Motor neuron (in vitro differentiated cells): ENCODE data around the gene UTS2R. TPM values are rescaled to one million over a fixed set of nuclear protein-coding genes. Genes with fewer than 3 reads are reported as not detected.

Experiments
- ATAC-seq, 8 experiments: fragments of 200-7000 bp; cut with Tn5 transposase; replicated peaks in 6 of 8; 2 replicates each; pipeline ENCODE4 v1.8.0; 2021; ENCODE audit warnings: mild to moderate bottlenecking in 8 of 8, moderate library complexity in 8 of 8
- H3K27ac ChIP-seq, 2 donors: fragments of 250-450 bp; sonication (Bioruptor Pico); 2 replicates each; pipeline ENCODE4 v1.9.0; 2021; ENCODE audit warnings: antibody characterized with exemption in 2 of 2, mild to moderate bottlenecking in 2 of 2, moderate library complexity in 1 of 2
- H3K4me1 ChIP-seq, 2 donors: fragments of 250-450 bp; sonication (Bioruptor Pico); replicated peaks in 1 of 2; 2 replicates each; pipeline ENCODE4 v1.6.1; 2021; ENCODE audit warnings: antibody characterized with exemption in 2 of 2, mild to moderate bottlenecking in 2 of 2, moderate library complexity in 1 of 2
- H3K4me3 ChIP-seq, 5 donors: fragments of 250-450 bp; sonication (Bioruptor Pico); 2 replicates each; pipeline ENCODE4 v1.9.0; 2021; ENCODE audit warnings: antibody characterized with exemption in 5 of 5, mild to moderate bottlenecking in 5 of 5, moderate library complexity in 4 of 5
- WGBS, 10 experiments: fragments of 450-650 bp; shearing (Covaris generic); methylation state at CpG; one replicate each; pipeline ENCODE4 v1.0.0; 2022; 5-methylcytosine and 5-hydroxymethylcytosine counted together
- in situ Hi-C, 9 experiments: fragments of 400-800 bp; cut with MboI; loops; one replicate each; pipeline ENCODE4 v1.15.0; 2021; ENCODE audit warnings: low sequenced_read_pairs in 9 of 9, low pct_unique_long_range_greater_than_20kb in 2 of 9; ENCODE audit not compliant: unreplicated experiment in 9 of 9
- total RNA-seq, 8 experiments: library from RNA; unstranded; fragments of 300-600 nt; gene quantifications; 2 replicates each; pipeline versions ENCODE4 v1.2.3 to v1.2.4, GENCODE V29; 2022

Gene UTS2R
- total RNA-seq, 8 experiments from 2014 or later = 0.11 to 0.43 (median 0.13) TPM; not detected in 5

DNA sequence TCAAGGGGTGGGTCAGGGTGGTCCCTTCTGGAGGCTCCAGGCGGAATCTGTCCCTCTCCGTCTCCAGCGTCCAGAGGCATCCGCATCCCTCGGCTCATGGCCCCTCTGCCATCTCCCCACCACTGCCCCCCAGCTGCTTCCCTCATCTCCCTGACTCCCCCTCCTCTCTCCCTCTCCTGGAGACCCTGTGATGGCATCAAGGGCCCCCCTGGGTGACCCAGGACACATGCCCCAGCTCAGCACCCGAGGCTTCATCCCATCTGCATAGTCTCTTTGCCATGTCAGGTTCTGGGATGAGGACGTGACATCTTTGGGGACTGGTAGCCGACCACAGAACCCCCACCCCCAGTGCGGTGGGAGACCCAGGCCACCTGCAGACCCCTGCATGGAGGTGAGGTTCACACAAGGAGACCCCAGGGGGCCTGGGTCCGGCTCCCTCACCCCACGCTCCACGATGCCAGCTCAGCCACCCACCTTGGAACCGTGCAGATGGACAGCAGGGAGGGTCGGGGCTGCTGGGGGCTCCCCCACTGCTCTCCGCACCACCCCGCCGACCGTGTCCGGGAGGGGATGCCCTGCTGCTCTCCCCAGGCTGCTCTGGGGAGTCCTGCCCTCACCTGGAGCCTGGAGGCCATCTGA is 41.8 kb upstream of the UTS2R start:
- 50% methylated on average over 2 of the region's 19 CpGs; no CpG with 5 or more reads in 9 of the 10 experiments for WGBS, 10 experiments
- Histone ChIP-seq H3K4me3 (no peak overlapping the region), H3K27ac (no peak overlapping the region), H3K4me1 (peaks cover 62 to 72% of the 10 kb centered on the region in 2 donors)
- ATAC-seq = no peak
- in situ Hi-C loops = no loop called here

DNA sequence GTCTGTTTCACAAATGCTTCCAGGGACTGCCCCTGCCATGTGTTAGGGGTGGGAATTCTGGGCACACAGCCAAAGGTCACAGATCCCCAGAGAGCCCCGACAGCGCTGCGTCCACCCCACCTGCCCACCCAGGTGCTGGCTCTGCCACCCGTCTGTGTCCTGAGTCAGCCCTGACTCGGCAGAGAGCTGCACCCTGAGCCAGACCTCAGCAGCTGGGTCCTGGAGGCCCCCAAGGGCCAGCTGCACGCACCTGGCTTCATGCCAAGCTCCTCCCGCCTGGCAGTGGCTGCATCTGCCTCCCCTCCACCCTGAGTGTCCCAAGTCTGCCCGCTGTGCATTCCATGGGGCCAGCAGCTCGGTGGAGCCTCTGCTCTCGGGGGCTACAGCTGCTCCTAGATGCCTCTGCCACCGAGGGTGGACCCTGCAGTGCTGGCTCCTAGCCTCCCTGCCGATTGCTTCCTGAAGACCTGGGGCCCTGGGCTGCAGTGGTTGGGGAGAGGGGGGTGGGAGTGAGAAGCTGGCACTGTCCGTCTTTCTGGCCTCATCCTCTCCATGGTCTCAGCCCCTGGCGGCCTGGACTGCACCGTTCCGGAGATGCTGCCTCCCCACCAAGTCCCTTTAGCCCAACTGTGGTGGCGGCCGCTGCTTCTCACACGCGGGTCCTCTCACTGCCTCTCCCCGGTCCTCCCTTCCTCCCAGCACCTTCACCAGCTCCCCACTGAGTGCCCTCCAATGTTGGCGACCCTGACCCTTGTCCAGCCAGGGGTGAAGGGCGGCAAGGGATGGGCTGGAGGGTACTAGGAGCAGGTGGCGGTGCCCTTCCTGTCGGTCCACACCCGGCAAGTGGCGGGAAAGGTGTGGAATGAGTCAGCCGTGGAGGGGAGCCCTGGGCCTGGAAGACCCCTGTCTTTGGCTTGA is 41.0 kb upstream of the UTS2R start:
- WGBS, 10 experiments = 33 to 73% (median 50%) methylated on average over 2 to 8 of the region's 28 CpGs; no CpG with 5 or more reads in 7 of the 10 experiments
- no peak overlapping the region for H3K27ac ChIP-seq
- H3K4me1 ChIP-seq = peaks cover 55 to 66% of the 10 kb centered on the region in 2 donors
- no peak overlapping the region for H3K4me3 ChIP-seq
- ATAC-seq = peak; percentile 5 to 74 (median 47)
- in situ Hi-C loops = no loop called here

DNA sequence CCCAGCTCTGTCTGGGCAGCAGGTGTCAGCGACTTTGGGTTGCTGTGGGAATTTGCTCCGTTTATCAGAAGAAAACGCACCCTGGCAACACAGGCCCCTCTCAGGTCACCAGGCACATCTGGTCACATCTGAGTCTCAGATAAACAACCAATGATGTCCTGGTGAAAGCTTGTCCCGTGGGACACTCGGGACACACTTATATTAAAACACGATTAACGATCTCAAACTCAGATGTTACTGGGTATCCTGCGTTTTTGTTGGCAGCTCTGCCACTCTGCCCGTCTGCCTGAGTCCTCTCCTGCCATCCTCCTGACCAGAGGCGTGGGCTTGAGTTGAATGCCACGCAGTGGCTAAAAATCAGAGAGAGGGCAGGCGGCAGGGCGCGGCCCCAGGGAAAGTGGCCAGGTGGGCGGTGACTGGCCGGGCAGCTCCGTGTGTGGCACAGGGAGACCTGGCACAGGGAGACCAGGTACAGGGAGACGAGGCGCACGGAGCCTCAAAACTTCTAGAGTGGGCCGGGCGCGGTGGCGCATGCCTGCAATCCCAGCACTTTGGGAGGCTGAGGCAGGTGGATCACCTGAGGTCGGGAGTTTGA is 40.1 kb upstream of the UTS2R start:
- no peak overlapping the region for H3K27ac ChIP-seq
- 47 to 100% (median 84%) methylated on average over 1 to 10 of the region's 25 CpGs; no CpG with 5 or more reads in 5 of the 10 experiments for WGBS, 10 experiments
- no peak for ATAC-seq
- H3K4me3 ChIP-seq = no peak overlapping the region
- H3K4me1 ChIP-seq = peaks cover 55 to 71% of the 10 kb centered on the region in 2 donors
- in situ Hi-C loops = no loop called here

DNA sequence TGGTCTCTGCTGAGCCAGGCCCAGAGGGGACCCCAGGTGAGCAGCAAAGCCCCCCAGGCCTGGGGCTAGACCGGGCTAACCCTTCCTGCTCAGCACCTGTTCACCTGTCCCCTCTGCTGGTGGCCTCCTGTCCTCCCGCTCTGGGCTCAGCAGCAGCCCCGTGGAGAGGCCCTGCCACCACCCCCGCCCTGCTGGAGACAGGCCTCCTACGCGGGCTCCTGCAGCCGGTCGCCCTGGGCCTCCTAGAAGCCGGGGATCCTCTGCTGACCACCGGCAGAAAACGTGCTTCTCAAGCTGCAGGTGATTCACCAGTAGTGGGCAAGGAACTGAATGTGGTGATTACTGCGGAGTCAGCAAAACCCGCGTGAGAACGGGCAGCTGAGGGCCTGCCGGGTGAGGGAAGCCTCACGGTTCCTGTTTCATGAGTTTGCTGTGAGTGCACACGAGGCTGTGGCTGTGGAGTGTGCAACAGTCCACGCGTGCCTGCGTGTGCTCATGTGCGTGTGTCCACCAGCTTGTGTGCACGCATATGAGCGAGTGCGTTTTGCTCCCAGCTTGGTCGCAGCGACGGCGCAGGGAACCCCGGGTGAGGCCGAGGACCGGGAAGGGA is 38.8 kb upstream of the UTS2R start:
- no peak overlapping the region for H3K4me3 ChIP-seq
- WGBS, 10 experiments = 7 to 27% (median 11%) methylated on average over 2 to 16 of the region's 32 CpGs; no CpG with 5 or more reads in 5 of the 10 experiments
- H3K4me1 ChIP-seq = peaks cover 47 to 64% of the 10 kb centered on the region in 2 donors

DNA sequence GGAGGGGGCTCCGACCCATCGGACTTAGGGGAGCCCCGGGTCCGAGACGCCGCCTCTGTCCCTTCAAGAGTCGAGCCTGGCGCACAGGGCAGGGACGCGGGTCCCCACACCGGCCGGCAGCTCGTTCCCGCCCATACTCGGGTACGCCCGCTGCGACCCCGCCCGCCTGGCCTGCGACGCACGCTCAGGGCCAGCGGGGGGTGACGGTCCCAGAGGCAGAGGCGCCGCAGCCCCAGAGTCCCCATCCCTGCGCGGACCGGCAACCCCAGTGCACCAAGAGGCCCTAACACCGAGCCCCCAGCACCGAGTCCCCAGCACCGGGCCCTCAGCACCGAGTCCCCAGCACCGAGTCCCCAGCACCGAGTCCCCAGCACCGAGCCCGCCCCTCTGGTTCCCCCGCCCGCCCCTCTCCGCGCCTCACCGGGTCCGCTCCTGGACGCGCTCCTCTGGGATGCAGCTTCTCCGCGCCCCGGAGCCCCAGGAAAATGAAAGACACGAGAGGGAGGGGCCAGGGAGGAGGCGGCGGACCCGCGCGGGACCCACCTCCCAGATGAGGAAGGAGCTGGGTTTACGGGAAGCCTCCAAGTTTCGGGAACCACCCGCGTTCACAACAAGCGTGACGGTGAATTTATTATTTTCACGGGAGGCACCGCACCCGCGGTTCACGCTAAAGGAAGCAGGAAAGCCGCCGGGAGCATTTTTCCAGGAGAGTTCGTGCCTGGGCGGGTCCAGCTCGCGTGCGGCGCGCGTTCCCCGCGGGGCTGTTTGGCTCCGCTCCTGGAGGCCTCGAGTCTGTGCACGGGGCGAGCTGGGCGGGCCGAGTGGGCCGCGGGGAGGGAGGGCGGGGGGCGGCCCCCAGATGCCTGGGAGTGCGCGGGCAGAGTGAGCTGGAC is 38.0 kb upstream of the UTS2R start, which contains the start of gene SECTM1:
SECTM1 (minus strand) TSS at position 488 of the 893 bp plus-strand sequence. CDS start 6,526 bp downstream, outside the sequence.
- no peak within 1 kb of the TSS for H3K4me3 ChIP-seq
- ATAC-seq = peak in 7 of 8 experiments; percentile 23 to 57 (median 32)
- H3K27ac ChIP-seq = no peak within 1 kb of the TSS
- 0 to 19% (median 6%) methylated on average over 2 to 27 of the region's 90 CpGs; no CpG with 5 or more reads in 6 of the 10 experiments for WGBS, 10 experiments
- peaks cover 40 to 57% of the 10 kb centered on the region in 2 donors for H3K4me1 ChIP-seq
- in situ Hi-C loops = no loop called here

More for the DNA sequence above, 38.8 kb upstream of the UTS2R start:
- no peak overlapping the region for H3K27ac ChIP-seq
- ATAC-seq = peak in 7 of 8 experiments; percentile 1 to 23 (median 5)
- in situ Hi-C loops = no loop called here

DNA sequence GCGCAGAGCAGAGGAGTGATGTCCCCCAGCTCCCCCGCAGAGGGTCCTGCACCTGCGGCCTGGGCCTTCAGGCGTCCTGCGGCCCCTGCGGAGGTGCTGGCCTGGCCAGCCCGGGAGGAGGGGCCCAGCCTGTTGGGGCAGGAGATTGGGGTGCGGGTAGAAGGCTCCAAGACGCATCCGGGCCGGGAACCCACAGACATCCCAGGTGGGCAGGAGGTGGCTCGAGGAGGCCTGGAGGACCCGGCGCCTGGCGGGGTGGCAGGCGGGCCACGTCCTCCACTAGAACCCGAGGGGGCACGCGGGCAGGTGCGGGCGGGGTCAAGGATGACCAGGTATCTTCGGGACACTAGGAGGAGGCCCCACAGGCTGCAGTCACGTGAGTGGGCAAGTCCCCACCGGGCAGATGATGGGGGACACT is 37.4 kb upstream of the UTS2R start:
- Histone ChIP-seq H3K27ac (no peak overlapping the region), H3K4me1 (peaks cover 40 to 57% of the 10 kb centered on the region in 2 donors), H3K4me3 (no peak overlapping the region)
- no CpG with 5 or more reads among the region's 25 CpGs for WGBS, 10 experiments
- ATAC-seq = peak in 2 of 8 experiments; percentile 1 to 12
- in situ Hi-C loops = no loop called here

DNA sequence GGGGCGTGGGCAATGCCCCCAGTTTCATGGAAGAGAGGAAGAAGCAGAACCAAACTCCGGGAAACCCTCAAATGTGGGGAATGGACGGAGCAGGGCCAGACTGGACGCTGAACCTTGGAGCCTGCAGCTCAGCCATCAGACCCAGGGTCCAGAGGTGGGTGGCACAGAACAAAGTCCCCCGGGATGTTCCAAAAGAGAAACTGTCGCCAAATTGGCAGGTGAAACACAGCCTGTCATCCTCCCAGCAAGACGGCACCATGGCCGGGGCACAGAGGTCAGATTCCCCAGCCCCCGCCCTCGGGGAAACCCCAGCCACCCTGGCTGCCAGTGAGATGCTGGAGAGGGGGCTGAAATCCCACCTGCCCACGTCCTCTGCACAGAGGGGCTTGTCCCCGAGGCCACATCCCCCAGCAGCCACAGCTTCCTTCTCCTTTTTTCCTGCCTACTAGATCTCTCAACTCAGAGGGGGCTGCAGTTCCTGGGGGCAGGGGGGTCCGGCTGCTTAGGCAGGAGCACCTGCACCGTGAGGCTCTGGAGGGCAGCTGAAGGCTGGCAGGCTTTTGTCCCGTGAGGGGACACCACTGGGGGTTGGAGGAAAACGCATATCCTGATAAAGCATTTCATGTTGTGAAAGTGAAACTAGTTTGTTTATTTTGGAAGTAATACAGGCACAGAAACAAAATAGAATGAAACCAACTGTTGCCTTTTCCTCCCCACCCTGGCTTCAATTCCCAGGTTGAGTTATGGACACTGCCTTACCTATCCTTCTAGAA is 36.8 kb upstream of the UTS2R start:
- 8 to 80% (median 23%) methylated on average over 1 to 7 of the region's 16 CpGs; no CpG with 5 or more reads in 5 of the 10 experiments for WGBS, 10 experiments
- in situ Hi-C loops = no loop called here
- Histone ChIP-seq H3K4me1 (peaks cover 39 to 56% of the 10 kb centered on the region in 2 donors), H3K4me3 (no peak overlapping the region), H3K27ac (no peak overlapping the region)
- no peak for ATAC-seq

DNA sequence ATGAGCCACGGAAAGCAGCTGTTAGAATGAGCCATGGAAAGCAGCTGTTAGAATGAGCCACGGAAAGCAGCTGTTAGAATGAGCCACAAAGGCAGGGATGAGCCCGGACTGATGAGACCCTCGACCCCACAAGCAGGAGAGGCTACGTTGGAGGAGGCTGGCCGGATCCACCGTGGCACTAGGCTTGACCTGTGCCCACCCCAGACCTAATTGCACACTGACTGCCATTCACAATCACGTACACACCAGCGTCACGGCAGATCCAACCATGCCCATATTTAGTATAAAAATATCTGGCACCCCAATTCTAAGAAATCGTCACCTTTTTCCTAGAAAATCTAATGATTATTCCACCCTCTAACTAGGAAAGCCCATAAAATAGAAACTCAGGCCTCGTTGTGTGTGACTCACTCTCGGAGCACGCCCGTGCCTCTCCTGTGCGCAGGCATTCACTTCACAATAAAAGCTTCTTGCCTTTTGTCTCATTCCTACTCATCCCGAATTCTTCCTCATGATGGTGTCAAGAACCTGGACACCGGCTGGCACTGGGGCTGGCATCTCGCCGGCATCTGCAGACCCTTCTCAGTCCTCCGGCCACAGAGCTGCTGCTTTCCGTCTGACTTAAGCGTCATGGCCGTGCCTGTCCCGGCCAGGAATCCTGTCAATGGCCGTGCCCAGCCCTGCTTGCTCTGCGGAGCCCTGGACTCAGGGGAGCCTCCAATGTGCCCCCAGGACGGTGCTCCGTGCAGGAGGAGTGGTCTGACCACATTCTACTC is 32.5 kb upstream of the UTS2R start:
- H3K4me3 ChIP-seq = no peak overlapping the region
- peak; percentile 85 to 93 (median 90) for ATAC-seq
- 0 to 37% (median 12%) methylated on average over 3 to 17 of the region's 29 CpGs for WGBS, 10 experiments
- H3K4me1 ChIP-seq = peaks cover 20 to 27% of the 10 kb centered on the region in 2 donors
- H3K27ac ChIP-seq = peak overlapping the region in 1 of 2 donors; percentile 4
- in situ Hi-C loops = no loop called here

DNA sequence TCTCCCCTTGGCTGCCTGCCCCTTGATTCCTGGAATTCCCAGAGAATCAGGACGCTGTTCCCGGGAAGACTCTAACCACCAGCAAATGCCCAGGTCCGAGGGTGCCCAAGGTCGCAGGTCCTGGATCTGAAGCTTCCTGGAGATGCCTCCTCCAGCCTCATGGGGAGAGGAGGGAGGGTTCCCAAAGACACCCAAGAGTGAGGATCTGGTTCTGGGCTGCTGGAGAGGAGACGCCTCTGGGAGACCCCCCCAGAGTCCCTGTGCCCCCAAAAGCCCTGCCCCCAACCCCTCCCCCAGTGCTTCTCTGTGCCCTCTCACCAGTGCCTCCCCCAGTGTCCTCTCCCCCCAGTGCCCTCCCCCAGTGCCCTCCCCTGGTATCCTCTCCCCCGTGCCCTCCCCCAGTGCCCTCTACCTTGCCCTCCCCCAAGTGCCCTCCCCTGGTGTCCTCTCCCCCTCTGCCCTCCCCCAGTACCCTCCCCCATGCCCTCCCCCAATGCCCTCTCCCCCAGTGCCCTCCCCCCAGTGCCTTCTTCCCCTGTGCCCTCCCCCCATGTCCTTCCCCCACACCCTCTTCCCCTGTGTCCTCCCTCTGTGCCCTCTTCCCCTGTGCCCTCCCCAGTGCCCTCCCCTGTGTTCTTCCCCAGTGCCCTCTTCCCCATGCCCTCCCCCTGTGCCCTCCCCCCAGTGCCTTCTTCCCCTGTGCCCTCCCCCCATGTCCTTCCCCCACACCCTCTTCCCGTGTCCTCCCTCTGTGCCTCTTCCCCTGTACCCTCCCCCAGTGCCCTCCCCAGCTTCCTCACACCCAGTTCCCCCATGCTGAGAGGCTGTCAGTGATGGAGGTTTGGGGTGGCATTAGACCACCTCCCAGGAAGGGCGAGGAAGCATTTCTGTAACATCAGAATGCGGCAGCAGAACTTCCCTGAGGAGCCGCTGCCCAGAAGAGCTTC is 31.7 kb upstream of the UTS2R start:
- no peak for ATAC-seq
- Histone ChIP-seq H3K27ac (no peak overlapping the region), H3K4me1 (peaks cover 20% of the 10 kb centered on the region in 2 donors), H3K4me3 (no peak overlapping the region)
- 0 to 100% (median 75%) methylated on average over 1 to 4 of the region's 10 CpGs; no CpG with 5 or more reads in 4 of the 10 experiments for WGBS, 10 experiments
- in situ Hi-C loops = no loop called here
